Epidermal melanocyte (primary cell): Measurements from ENCODE around the gene ALPI.

Experiments used
- DNase-seq: peaks from one replicate; pipeline ENCODE4 v3.0.0; 2011; ENCODE audit warnings: low spot score; ENCODE audit not compliant: insufficient read length

The ALPI gene

GRCh38 chr2:232496501-232497270, 40.7 kb downstream of the ALPI start:
- DNase-seq: no peak

GRCh38 chr2:232497348-232497747, 41.4 kb downstream of the ALPI start:
- DNase-seq: no peak

- DNase-seq: no peak
These were observed 42.5 kb downstream of the ALPI start for GRCh38 chr2:232498452-232498851.

- no peak for DNase-seq
These were observed 45.4 kb downstream of the ALPI start for GRCh38 chr2:232501331-232501771.

GRCh38 chr2:232501794-232502390, 45.9 kb downstream of the ALPI start:
- no peak for DNase-seq

- no peak for DNase-seq
These were observed 46.6 kb downstream of the ALPI start for GRCh38 chr2:232502511-232502910.

GRCh38 chr2:232502911-232503808, 47.2 kb downstream of the ALPI start:
- no peak for DNase-seq

- DNase-seq: no peak
These were observed 47.9 kb downstream of the ALPI start for GRCh38 chr2:232503809-232504323.

- no peak for DNase-seq
These were observed 48.5 kb downstream of the ALPI start for GRCh38 chr2:232504438-232504837.

GRCh38 chr2:232505856-232506255, 49.9 kb downstream of the ALPI start:
- no peak for DNase-seq

- DNase-seq: no peak
These were observed 50.8 kb downstream of the ALPI start for GRCh38 chr2:232506709-232507108.

- DNase-seq: no peak
These were observed 52.3 kb downstream of the ALPI start for GRCh38 chr2:232508251-232508650.
